Effector memory CD4-positive, alpha-beta T cell (primary cell): ENCODE results near the gene N4BP2.
A peak's percentile ranks its signal among the peaks of the same experiment; 100 is the strongest.

Experiments
- DNase-seq, 3 donors: peaks; one replicate each; pipeline ENCODE4 v3.0.0-alpha.2; 2020
- H3K27ac ChIP-seq: 2 replicates; pipeline ENCODE4 v1.7.0; 2013; ENCODE audit warnings: mild to moderate bottlenecking, low read length, moderate library complexity; ENCODE audit not compliant: insufficient read depth, poor library complexity, severe bottlenecking
- H3K27me3 ChIP-seq: replicated peaks from 2 replicates; pipeline ENCODE4 v1.7.0; 2013; ENCODE audit warnings: mild to moderate bottlenecking, low read length; ENCODE audit not compliant: insufficient read depth, control insufficient read depth, poor library complexity, severe bottlenecking
- H3K36me3 ChIP-seq: 2 replicates; pipeline ENCODE4 v1.7.0; 2013; ENCODE audit warnings: mild to moderate bottlenecking, low read length, moderate library complexity; ENCODE audit not compliant: control insufficient read depth, insufficient read depth
- H3K4me1 ChIP-seq: 2 replicates; pipeline ENCODE4 v1.7.0; 2013; ENCODE audit warnings: low read length, mild to moderate bottlenecking; ENCODE audit not compliant: control insufficient read depth, insufficient read depth, poor library complexity, severe bottlenecking
- H3K4me3 ChIP-seq: 2 replicates; pipeline ENCODE4 v1.7.0; 2013; ENCODE audit warnings: low read length, low read depth, mild to moderate bottlenecking; ENCODE audit not compliant: insufficient read depth, poor library complexity, severe bottlenecking
- H3K9me3 ChIP-seq: 2 replicates; pipeline ENCODE4 v1.7.0; 2013; ENCODE audit warnings: mild to moderate bottlenecking, low read length, moderate library complexity; ENCODE audit not compliant: control insufficient read depth

Gene N4BP2

DNA sequence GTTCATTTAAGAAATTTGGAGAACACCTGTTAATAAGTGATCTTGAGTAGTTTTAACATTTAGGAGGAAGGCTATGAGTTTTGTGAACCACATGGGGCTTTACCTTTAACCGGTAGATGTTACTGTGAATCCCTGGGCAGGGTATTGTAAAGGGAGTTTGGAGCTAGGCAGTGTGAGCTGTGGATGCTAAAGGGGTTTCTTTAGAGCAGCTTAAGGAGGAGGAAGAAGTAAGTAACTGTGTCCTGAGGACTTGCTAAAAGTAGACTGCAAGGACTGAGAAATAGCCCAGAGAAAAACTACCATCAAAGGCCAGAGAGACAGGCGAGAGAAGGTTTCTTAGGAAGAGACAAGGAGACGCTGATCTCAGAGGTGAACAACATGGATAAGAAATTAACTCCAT lies 145.8 kb downstream of the N4BP2 start:
- no peaks in the 10 kb centered on the region for H3K9me3 ChIP-seq
- H3K27me3 ChIP-seq, result no peaks in the 10 kb centered on the region
- H3K36me3 ChIP-seq, result no peaks in the 10 kb centered on the region
- DNase-seq, result no peak
- H3K4me1 ChIP-seq, result peaks cover 24% of the 10 kb centered on the region
- H3K4me3 ChIP-seq, result peak overlapping the region; percentile 87
- H3K27ac ChIP-seq, result peak overlapping the region; percentile 100

DNA sequence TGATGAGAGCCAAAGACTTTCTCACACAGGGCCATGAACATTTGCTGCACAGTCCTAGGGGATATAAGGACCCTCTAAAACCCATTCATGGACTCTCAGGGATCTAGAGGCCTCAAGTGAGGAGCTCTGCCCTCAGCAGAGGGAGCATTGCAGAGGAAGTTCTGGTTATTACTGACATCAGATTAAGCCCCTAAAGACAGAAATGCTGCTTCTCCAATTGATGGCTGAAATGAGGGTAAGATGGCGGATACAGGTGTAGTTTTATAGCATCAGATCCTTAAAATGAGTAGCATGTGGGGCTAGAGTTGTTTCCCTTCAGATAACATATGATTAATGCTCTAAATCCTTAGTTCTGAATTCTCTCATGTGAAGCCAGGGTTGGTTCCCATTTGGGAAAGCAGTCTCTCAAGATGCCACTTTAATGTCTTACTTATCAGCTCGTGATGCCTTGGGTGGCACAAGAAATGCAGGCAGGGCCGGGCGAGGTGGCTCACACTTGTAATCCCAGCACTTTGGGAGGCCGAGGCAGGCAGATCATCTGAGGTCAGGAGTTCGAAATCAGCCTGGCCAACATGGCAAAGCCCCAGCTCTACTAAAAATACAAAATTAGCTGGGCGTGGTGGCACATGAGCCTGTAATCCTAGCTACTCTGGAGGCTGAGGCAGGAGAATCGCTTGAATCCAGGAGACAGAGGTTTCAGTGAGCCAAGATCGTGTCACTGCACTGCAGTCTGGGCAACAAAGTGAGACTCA lies 148.0 kb downstream of the N4BP2 start:
- peak overlapping the region; percentile 100 for H3K27ac ChIP-seq

DNA sequence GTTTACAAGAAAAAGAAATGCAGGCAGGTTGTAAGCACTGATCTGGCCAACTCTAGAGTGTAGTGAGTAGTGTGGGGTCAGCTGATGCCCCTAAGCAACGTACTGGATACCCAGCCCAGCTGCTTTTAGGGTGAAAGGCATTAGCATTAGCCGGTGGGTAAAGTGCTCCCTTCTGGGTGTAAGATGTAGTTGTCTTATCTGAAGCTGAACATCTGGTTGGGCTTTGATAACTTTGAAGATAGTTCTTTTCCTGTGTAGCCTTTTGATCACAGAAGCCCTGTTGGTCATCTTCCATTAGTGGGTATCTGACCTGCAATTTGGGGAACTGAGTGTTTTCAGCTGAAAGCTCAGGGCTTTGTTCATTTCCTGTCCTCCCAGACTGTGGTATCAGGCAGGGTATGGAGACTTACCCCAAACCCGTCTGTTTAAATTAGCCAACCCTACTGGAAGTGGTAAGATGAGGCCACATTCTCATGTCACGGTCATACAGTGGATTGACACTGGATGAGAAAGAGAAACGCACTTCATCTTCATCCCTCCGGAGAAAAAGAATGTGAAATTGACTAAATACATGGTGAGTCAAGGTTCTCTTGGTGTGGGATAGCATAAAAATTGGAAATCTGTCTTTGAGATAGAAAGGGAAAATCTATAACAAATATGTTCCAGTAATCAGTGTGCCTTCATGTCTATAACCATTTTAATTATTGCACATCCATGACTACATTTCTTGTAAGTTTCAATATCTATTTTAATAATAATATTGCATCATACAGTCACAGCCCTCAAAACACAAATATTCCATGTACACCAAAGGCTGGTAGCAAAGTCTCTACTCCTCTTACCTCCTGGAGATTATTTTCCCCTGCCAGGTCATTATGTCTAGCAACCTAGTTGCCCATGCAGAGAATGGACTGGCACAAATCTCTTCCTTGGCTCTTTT lies 148.9 kb downstream of the N4BP2 start:
- Histone ChIP-seq H3K4me1 (peaks cover 42% of the 10 kb centered on the region), H3K27me3 (no peaks in the 10 kb centered on the region), H3K4me3 (peak overlapping the region; percentile 87), H3K9me3 (no peaks in the 10 kb centered on the region), H3K36me3 (peaks cover 4% of the 10 kb centered on the region), H3K27ac (peak overlapping the region; percentile 100)
- DNase-seq, result no peak

More for the DNA sequence above, 148.0 kb downstream of the N4BP2 start:
- Histone ChIP-seq H3K9me3 (no peaks in the 10 kb centered on the region), H3K27me3 (no peaks in the 10 kb centered on the region), H3K4me1 (peaks cover 33% of the 10 kb centered on the region), H3K36me3 (peaks cover 4% of the 10 kb centered on the region), H3K4me3 (peak overlapping the region; percentile 87)
- no peak for DNase-seq

DNA sequence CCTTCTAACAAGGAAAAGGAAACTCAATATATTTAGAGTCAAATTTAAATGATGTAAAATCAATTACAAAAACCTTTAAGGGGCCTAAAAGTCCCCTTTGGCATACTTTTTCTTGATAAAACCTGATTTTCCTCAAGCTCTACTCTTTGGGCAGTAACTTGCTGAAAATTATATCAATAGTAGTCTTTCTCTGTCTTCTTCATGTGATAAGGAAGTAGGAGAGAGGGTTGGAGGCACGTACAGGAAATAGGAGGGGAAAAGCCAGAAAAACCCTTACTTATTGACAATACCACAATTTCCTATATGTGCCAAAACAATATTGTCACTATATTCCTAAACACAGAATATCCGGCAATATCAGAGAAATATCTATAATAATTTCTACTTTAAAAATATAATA lies 149.8 kb downstream of the N4BP2 start:
- H3K4me3 ChIP-seq, result peak overlapping the region; percentile 87
- H3K27ac ChIP-seq, result peak overlapping the region; percentile 100
- H3K36me3 ChIP-seq, result peaks cover 4% of the 10 kb centered on the region
- no peak for DNase-seq
- H3K4me1 ChIP-seq, result peaks cover 47% of the 10 kb centered on the region
- no peaks in the 10 kb centered on the region for H3K27me3 ChIP-seq
- no peaks in the 10 kb centered on the region for H3K9me3 ChIP-seq
